Suprapubic skin (tissue), 3 donors: Measurements from ENCODE around the gene SLC35F1.

ENCODE experiments used
- POLR2A ChIP-seq, 2 donors: fragments of 450-650 bp; IDR thresholded peaks; one replicate each; pipeline ENCODE4 v1.6.1; 2017; ENCODE audit warnings: antibody characterized with exemption in 2 of 2, mild to moderate bottlenecking in 2 of 2, moderate library complexity in 2 of 2
- TF ChIP-seq, protein P1 (sequence below), 2 donors: fragments of 200-600 bp in 1 of 2; fragments of 450-650 bp in 1 of 2; sonication (generic) in 1 of 2; IDR thresholded peaks; one replicate each; pipeline ENCODE4 v1.5.1; 2016 to 2019; ENCODE audit warnings: antibody characterized with exemption in 2 of 2, mild to moderate bottlenecking in 1 of 2, moderate library complexity in 1 of 2

DNA sequence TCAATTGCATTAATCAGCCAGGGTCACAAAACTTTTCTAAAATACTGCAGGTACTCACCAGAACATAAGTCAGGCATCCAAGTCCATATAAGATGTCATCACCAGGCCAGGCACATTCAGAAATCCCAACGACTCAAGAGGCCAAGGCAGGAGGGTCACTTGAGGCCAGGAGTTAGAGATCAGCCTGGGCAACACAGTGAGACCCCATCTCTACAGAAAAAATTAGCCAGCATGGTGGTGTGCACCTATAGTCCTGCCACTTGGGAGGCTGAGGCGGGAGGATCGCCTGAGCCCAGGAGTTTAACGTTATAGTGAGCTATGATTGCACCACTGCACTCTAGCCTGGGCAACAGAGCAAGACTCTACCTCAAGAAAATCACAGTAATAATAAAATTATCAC lies 362.6 kb downstream of the SLC35F1 start:
- no peak for TF ChIP-seq POLR2A (IDR thresholded peaks at IDR 0.05)
- TF ChIP-seq, protein P1, sequence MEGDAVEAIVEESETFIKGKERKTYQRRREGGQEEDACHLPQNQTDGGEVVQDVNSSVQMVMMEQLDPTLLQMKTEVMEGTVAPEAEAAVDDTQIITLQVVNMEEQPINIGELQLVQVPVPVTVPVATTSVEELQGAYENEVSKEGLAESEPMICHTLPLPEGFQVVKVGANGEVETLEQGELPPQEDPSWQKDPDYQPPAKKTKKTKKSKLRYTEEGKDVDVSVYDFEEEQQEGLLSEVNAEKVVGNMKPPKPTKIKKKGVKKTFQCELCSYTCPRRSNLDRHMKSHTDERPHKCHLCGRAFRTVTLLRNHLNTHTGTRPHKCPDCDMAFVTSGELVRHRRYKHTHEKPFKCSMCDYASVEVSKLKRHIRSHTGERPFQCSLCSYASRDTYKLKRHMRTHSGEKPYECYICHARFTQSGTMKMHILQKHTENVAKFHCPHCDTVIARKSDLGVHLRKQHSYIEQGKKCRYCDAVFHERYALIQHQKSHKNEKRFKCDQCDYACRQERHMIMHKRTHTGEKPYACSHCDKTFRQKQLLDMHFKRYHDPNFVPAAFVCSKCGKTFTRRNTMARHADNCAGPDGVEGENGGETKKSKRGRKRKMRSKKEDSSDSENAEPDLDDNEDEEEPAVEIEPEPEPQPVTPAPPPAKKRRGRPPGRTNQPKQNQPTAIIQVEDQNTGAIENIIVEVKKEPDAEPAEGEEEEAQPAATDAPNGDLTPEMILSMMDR (IDR thresholded peaks at IDR 0.05), result no peak
